ENCODE measurements around the gene PTPN5.

GRCh38 chr11:18757811-18758210, 33.8 kb downstream of the PTPN5 start:
- TF ChIP-seq CTCF (IDR thresholded peaks at IDR 0.05) (no peak), POLR2AphosphoS5 (IDR thresholded peaks at IDR 0.05; ENCODE audit: low read depth, low read length) (no peak), TCF7L2 (IDR thresholded peaks at IDR 0.05; ENCODE audit: low read depth, low read length) (no peak), SIN3A (IDR thresholded peaks at IDR 0.05; ENCODE audit: borderline replicate concordance, insufficient read depth, low read depth, low read length) (no peak)
- TF ChIP-seq, protein P1, sequence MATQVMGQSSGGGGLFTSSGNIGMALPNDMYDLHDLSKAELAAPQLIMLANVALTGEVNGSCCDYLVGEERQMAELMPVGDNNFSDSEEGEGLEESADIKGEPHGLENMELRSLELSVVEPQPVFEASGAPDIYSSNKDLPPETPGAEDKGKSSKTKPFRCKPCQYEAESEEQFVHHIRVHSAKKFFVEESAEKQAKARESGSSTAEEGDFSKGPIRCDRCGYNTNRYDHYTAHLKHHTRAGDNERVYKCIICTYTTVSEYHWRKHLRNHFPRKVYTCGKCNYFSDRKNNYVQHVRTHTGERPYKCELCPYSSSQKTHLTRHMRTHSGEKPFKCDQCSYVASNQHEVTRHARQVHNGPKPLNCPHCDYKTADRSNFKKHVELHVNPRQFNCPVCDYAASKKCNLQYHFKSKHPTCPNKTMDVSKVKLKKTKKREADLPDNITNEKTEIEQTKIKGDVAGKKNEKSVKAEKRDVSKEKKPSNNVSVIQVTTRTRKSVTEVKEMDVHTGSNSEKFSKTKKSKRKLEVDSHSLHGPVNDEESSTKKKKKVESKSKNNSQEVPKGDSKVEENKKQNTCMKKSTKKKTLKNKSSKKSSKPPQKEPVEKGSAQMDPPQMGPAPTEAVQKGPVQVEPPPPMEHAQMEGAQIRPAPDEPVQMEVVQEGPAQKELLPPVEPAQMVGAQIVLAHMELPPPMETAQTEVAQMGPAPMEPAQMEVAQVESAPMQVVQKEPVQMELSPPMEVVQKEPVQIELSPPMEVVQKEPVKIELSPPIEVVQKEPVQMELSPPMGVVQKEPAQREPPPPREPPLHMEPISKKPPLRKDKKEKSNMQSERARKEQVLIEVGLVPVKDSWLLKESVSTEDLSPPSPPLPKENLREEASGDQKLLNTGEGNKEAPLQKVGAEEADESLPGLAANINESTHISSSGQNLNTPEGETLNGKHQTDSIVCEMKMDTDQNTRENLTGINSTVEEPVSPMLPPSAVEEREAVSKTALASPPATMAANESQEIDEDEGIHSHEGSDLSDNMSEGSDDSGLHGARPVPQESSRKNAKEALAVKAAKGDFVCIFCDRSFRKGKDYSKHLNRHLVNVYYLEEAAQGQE (IDR thresholded peaks at IDR 0.05; ENCODE audit: insufficient read depth in 1 of 2, low read depth in 2 of 2, low read length in 1 of 2) = no peak
